Activated CD8-positive, alpha-beta memory T cell treated with anti-CD3 and anti-CD28 coated beads for 36 hours (primary cell): Measurements from ENCODE around the gene GRID2. TPM values are rescaled to one million over a fixed set of nuclear protein-coding genes. Genes with fewer than 3 reads are reported as not detected.

ENCODE experiments used
- CTCF ChIA-PET: fragments of 350-600 bp; sonication (Branson Sonifier 250); formaldehyde crosslinking; loops from one replicate; lab custom pipeline; 2021; ENCODE audit warnings: antibody characterized with exemption; lab: Charles Lee
- POLR2A ChIA-PET: fragments of 350-600 bp; sonication (Branson Sonifier 250); formaldehyde crosslinking; loops from one replicate; lab custom pipeline; 2021; ENCODE audit warnings: antibody characterized with exemption; lab: Charles Lee
- total RNA-seq, 2 experiments: library from RNA; stranded (reverse); gene quantifications; one replicate each; pipeline ENCODE4 v1.2.3, GENCODE V29; 2021

The GRID2 gene
- total RNA-seq, 2 experiments from 2014 or later: not detected

- ChIA-PET CTCF (no interaction called here), POLR2A (no interaction called here)
Measured at GRCh38 chr4:93414041-93414550, 1110.3 kb downstream of the GRID2 start.

DNA sequence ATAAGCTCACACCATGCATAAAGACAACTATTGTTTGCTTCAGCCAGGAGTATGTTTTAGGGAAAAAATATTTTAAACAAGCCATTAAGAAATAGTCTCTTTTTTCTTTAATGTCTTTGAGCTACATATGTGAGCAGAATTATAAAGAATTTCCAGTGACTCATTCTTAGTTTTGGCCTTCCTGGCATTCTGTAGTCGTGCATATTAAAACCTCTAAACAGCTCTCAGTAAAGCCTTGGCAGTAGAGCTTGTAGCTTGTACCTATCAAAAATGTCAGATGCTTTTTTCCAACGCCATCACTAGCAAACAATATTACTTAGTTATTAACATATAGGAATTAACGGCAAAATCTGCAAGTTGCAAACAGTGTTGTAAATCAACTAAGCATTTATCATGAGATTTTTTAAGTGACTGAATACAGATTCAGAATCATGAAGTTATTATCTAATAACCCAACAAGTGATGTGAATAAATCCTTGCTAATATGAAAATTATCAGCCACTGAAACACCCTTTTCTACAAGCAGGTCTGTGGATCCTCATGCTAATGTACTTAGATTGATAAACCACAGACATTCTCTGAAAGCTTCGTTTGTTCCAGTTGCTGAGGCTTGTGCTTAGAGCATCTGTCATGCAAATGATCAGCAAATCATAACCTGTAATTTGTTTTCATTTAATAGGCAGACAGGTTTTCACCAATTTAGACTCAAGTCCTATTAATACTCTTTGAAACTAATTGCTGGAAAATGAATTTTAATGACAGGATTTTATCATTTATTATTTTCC lies 1112.8 kb downstream of the GRID2 start:
- ChIA-PET CTCF (interaction anchor here (0.6 kb wide), 1 partner anchor 9 kb away, joined by 4 read pairs; no protein-coding TSS in a partner anchor), POLR2A (no interaction called here)

DNA sequence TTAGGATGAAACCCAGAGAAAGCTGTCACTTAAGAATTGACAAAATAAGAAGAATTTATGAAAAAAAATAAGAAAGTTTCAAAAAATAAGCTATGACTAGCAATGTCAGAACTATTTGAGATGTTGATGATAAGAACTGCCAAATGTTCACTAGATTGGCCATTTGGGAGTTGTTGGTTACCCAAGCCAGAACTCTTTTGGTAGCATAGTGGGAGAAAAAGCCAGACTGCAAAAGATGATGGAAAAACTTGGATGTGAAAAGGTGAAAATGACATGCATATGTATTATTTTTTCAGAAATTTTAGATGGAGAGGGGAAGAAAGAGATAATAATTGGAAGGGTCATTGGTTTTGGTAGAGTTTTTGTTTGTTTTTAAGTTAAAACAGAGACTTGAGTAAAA lies 1127.6 kb downstream of the GRID2 start:
- ChIA-PET CTCF (no interaction called here), POLR2A (no interaction called here)

DNA sequence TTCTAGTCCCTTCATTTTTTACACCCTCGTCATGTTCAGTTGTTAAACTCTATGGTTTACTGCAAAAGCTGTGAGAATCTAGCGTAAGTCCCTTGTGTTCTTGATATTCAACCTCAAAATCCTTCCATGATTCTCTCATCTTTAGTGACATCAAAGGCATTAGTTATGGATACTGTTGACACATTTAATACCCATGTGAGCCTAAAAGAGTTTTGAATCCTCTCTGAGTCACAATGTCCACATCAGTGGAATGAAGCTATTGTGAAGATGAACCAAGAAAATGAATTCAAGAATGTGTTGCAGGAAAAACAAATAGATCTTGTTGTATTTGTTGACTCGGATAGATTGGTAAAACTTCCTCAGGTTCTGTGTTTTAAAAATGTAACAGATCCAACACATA lies 1130.1 kb downstream of the GRID2 start:
- CTCF ChIA-PET: no interaction called here
- POLR2A ChIA-PET: no interaction called here

GRCh38 chr4:93436000-93436626 lies 1132.3 kb downstream of the GRID2 start:
- POLR2A ChIA-PET: no interaction called here
- CTCF ChIA-PET: no interaction called here

DNA sequence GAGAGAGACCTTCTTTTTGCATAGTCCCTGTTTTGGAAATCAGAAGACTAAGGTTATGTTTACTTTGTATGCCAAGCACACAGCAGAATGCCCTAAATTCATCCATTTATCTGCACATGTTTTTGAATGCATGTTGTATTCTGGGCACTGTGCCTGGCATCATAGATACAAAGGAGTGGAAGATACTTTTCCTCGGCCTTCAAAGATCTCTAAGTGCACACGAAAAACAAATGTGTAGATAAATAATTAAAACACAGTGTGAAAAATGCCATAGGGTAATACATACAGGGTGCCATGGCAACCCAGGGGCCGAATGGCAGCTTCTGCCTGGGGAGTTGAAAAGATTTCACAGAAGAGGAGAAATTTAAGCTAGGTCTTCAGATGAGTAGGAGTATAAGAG lies 1134.2 kb downstream of the GRID2 start:
- CTCF ChIA-PET: no interaction called here

GRCh38 chr4:93444860-93445259 lies 1141.1 kb downstream of the GRID2 start:
- CTCF ChIA-PET: no interaction called here
- POLR2A ChIA-PET: no interaction called here

More for the DNA sequence above, 1134.2 kb downstream of the GRID2 start:
- POLR2A ChIA-PET: no interaction called here

GRCh38 chr4:93446038-93446437 lies 1142.3 kb downstream of the GRID2 start:
- CTCF ChIA-PET: no interaction called here
- POLR2A ChIA-PET: no interaction called here

- POLR2A ChIA-PET: no interaction called here
- CTCF ChIA-PET: no interaction called here
Measured at GRCh38 chr4:93448691-93449293, 1145.0 kb downstream of the GRID2 start.

- ChIA-PET CTCF (no interaction called here), POLR2A (no interaction called here)
Measured at GRCh38 chr4:93451954-93452353, 1148.2 kb downstream of the GRID2 start.

DNA sequence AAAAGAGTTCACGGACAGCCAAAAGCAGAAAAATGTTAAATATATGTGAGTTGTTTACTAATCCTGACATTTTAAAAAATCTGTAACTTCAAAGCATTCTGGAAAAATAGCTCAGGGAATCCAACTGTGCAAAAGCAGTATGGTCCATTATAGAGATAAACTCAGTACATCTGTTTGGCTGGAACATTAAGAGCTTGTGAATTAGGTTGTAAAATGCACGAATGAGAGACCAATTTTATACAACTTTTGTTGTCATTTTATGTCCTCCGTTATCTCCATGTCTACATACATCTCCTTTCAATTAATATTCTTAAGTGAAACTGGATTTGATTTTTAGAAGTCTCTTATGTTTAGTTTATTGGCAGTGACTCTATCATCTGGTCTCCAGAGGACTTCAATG lies 1157.8 kb downstream of the GRID2 start:
- POLR2A ChIA-PET: no interaction called here
- CTCF ChIA-PET: no interaction called here

GRCh38 chr4:93466446-93466845 lies 1162.7 kb downstream of the GRID2 start:
- CTCF ChIA-PET: no interaction called here
- POLR2A ChIA-PET: no interaction called here

GRCh38 chr4:93467484-93468155 lies 1163.9 kb downstream of the GRID2 start:
- CTCF ChIA-PET: no interaction called here
- POLR2A ChIA-PET: no interaction called here

- ChIA-PET POLR2A (no interaction called here), CTCF (no interaction called here)
Measured at GRCh38 chr4:93469560-93469959, 1165.8 kb downstream of the GRID2 start.

GRCh38 chr4:93475730-93476129 lies 1172.0 kb downstream of the GRID2 start:
- ChIA-PET CTCF (no interaction called here), POLR2A (no interaction called here)

DNA sequence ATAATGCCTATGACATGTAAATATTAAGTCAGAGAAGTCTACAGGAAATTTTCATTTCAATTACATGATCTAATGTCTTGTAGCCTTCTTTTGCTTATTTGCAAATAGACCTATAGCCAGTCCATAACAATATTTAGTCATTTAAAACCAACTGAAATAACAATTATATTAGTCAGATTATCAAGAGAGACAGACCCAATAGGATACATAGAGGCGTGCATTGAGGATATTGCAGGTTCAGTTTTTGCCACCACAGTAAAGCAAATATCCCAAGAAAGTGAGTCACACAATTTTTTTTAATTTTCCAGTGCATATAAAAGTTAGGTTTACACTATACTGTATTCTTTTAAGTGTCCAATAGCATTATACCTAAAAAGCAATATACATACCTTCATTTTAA lies 1175.0 kb downstream of the GRID2 start:
- ChIA-PET POLR2A (no interaction called here), CTCF (no interaction called here)

DNA sequence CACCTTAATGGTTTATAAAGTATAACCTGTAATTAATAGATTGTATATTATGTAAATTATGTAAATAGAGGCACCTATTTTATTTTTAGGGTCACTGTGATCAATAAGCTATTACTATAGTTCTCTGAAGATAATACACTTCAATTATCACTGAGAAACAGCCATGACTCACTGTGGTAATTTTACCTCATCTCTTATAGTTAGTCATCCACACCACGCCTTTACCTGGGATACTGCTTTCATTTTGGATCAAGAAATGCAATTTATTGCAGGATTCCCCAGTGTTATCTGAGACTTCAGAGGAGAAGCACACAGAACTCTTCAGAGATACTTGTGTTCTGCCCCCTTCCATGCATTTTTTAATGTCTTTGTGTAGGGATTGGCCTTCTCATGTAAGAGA lies 1176.7 kb downstream of the GRID2 start:
- CTCF ChIA-PET: no interaction called here
- POLR2A ChIA-PET: no interaction called here

DNA sequence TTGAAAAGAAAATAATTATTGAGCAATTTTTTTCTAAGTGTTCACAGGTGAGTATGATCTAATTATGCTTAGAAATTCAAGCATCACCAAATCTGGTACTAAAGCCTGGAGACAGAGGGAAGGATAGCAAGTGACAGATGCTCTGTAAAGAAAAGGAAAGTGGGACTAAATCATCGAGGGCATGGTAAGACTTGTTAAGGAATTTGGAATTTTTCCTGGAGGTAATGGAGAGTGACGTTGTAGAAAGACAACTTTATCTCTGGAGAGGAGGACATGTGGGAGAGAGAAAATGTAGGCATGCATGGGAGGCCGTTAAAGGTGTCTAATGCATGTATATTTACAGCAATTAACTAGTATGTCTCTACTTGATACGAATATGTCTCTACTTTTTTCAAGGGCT lies 1191.6 kb downstream of the GRID2 start:
- ChIA-PET POLR2A (no interaction called here), CTCF (no interaction called here)

DNA sequence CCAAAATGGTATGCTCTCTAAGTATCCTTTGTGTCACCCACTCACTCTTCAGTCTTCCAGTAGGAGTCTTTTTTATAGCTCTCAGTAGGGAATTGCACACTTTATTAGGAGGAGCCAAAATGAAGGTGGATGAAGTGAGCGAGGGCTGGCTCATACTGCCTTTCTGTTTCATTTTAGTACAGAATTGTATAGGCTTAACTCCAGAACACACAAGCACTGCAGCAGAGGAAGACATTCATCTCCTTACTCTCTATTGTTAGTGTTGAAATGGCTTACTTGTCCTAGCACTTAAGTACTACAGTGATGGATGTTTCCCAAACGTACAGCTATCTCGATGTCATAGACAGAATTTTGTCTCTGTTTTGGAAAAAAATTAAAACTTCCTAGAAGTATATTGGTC lies 1197.5 kb downstream of the GRID2 start:
- POLR2A ChIA-PET: no interaction called here
- CTCF ChIA-PET: no interaction called here

DNA sequence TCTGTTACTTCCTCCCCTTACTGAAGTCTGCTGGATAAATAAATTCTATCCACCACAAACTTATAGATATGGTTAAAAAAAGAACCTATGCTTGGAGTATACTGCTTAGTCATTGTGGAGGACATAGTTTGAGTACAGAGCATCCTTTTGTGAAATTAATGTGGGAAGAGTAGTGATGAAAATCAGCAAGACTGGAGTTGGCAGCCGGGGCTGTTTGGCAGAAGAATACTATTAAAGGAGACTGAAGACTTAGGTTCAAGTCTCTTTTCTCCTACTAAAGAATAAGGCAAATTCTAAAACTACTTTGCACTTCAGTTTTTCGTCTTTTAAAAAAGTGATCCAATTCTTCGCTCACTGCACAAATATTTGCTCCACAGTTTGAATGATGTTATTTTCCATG lies 1198.2 kb downstream of the GRID2 start:
- ChIA-PET CTCF (no interaction called here), POLR2A (no interaction called here)
